IMR-90 (cell line): ENCODE results near the gene SLC39A11. TPM values are rescaled to one million over a fixed set of nuclear protein-coding genes. Genes with fewer than 3 reads are reported as not detected.

ENCODE experiments used
- ATAC-seq: fragments of 200-7000 bp; cut with Tn5 transposase; 2 replicates; pipeline ENCODE4 v1.9.1; 2020; ENCODE audit warnings: low read depth, mild to moderate bottlenecking, moderate library complexity
- BruUV-seq: library from RNA; stranded (reverse); fragments of 400-500 nt; replicated peaks from 2 replicates; lab custom pipeline; 2021; lab: Mats Ljungman, UMichigan
- CTCF ChIA-PET: fragments of 300-600 bp; formaldehyde crosslinking; extraction: SDS; loops from one replicate; lab custom pipeline; 2021; ENCODE audit warnings: antibody characterized with exemption; lab: Yijun Ruan, JAX
- POLR2A ChIA-PET: fragments of 300-600 bp; sonication (Branson Sonifier 250); formaldehyde crosslinking; loops from one replicate; lab custom pipeline; 2022; ENCODE audit warnings: antibody characterized with exemption; ENCODE audit not compliant: unreplicated experiment; lab: Charles Lee
- DNase-seq: peaks from one replicate; pipeline ENCODE4 v3.0.0; 2013
- H2AFZ ChIP-seq: replicated peaks from 2 replicates; pipeline ENCODE3; 2013; ENCODE audit warnings: low read length, mild to moderate bottlenecking; ENCODE audit not compliant: poor library complexity
- H2AK5ac ChIP-seq: 2 replicates; pipeline ENCODE4 v1.6.1; 2013; ENCODE audit warnings: low read depth, low read length, inconsistent platforms
- H2AK9ac ChIP-seq: replicated peaks from 2 replicates; pipeline ENCODE3; 2013; ENCODE audit warnings: mild to moderate bottlenecking, low read depth, low read length, moderate library complexity; ENCODE audit not compliant: poor library complexity
- H2BK120ac ChIP-seq: 2 replicates; pipeline ENCODE4 v1.6.1; 2013; ENCODE audit warnings: low read depth, low read length, inconsistent platforms
- H2BK15ac ChIP-seq: 3 replicates; pipeline ENCODE4 v1.6.1; 2013; ENCODE audit warnings: low read depth, low read length, inconsistent platforms
- H2BK20ac ChIP-seq: 2 replicates; pipeline ENCODE4 v1.6.1; 2013; ENCODE audit warnings: low read depth, mild to moderate bottlenecking, inconsistent platforms, low read length, moderate library complexity
- H2BK5ac ChIP-seq: 2 replicates; pipeline ENCODE4 v1.6.1; 2013; ENCODE audit warnings: mild to moderate bottlenecking, low read depth, low read length, inconsistent platforms; ENCODE audit not compliant: poor library complexity, severe bottlenecking
- H3K14ac ChIP-seq: replicated peaks from 2 replicates; pipeline ENCODE4 v1.6.1; 2013; ENCODE audit warnings: low read depth, low read length, inconsistent platforms
- H3K18ac ChIP-seq: 2 replicates; pipeline ENCODE4 v1.6.1; 2013; ENCODE audit warnings: low read depth, low read length, control low read depth
- H3K23ac ChIP-seq: 2 replicates; pipeline ENCODE4 v1.6.1; 2013; ENCODE audit warnings: low read depth, low read length, inconsistent platforms
- H3K27ac ChIP-seq: 2 replicates; pipeline ENCODE4 v1.5.1; 2013; ENCODE audit warnings: mild to moderate bottlenecking, control low read depth, low read length; ENCODE audit not compliant: insufficient read depth
- H3K27me3 ChIP-seq: 2 replicates; pipeline ENCODE4 v1.6.1; 2013; ENCODE audit warnings: low read length; ENCODE audit not compliant: control insufficient read depth, insufficient read depth
- H3K36me3 ChIP-seq: 2 replicates; pipeline ENCODE4 v1.6.1; 2013; ENCODE audit warnings: low read length, mixed read lengths; ENCODE audit not compliant: control insufficient read depth, insufficient read depth
- H3K4ac ChIP-seq: 2 replicates; pipeline ENCODE4 v1.6.1; 2013; ENCODE audit warnings: low read depth, low read length, inconsistent platforms
- H3K4me1 ChIP-seq: 2 replicates; pipeline ENCODE4 v1.6.1; 2013; ENCODE audit warnings: low read length, mixed read lengths; ENCODE audit not compliant: control insufficient read depth, insufficient read depth
- H3K4me2 ChIP-seq: 2 replicates; pipeline ENCODE4 v1.6.1; 2013; ENCODE audit warnings: low read depth, mild to moderate bottlenecking, control low read depth, low read length, moderate library complexity
- H3K4me3 ChIP-seq: 2 replicates; pipeline ENCODE4 v1.5.1; 2013; ENCODE audit warnings: low read depth, mild to moderate bottlenecking, control low read depth, low read length, moderate library complexity; ENCODE audit not compliant: insufficient read depth
- H3K56ac ChIP-seq: 2 replicates; pipeline ENCODE4 v1.6.1; 2013; ENCODE audit warnings: low read length, inconsistent platforms; ENCODE audit not compliant: insufficient read depth; ENCODE audit errors: extremely low read depth
- H3K79me1 ChIP-seq, 2 experiments: 2 replicates each; pipeline ENCODE4 v1.6.1; 2013; ENCODE audit warnings: low read length in 2 of 2, inconsistent platforms in 1 of 2, low read depth in 1 of 2
- H3K9ac ChIP-seq: 2 replicates; pipeline ENCODE4 v1.6.1; 2013; ENCODE audit warnings: low read depth, low read length, control low read depth
- H3K9me1 ChIP-seq: 2 replicates; pipeline ENCODE4 v1.6.1; 2013; ENCODE audit warnings: low read length, inconsistent platforms; ENCODE audit not compliant: insufficient read depth
- H3K9me3 ChIP-seq: 2 replicates; pipeline ENCODE4 v1.6.1; 2013; ENCODE audit warnings: low read length; ENCODE audit not compliant: control insufficient read depth, insufficient read depth
- H4K20me1 ChIP-seq: 2 replicates; pipeline ENCODE4 v1.6.1; 2013; ENCODE audit warnings: low read length, inconsistent platforms; ENCODE audit not compliant: insufficient read depth
- H4K5ac ChIP-seq: 2 replicates; pipeline ENCODE4 v1.6.1; 2013; ENCODE audit warnings: mild to moderate bottlenecking, low read depth, low read length, control low read depth
- H4K8ac ChIP-seq, 2 experiments: 2 replicates each; pipeline ENCODE4 v1.6.1; 2013; ENCODE audit warnings: low read depth in 2 of 2, low read length in 2 of 2, control low read depth in 1 of 2, inconsistent platforms in 1 of 2
- H4K91ac ChIP-seq: 2 replicates; pipeline ENCODE4 v1.6.1; 2013; ENCODE audit warnings: low read depth, low read length, inconsistent platforms; ENCODE audit not compliant: insufficient read depth
- BHLHE40 ChIP-seq: fragments of 150-350 bp; IDR thresholded peaks from 2 replicates; pipeline ENCODE4 v1.6.1; 2016; ENCODE audit warnings: mild to moderate bottlenecking, low read depth, low read length
- CEBPB ChIP-seq: IDR thresholded peaks from 2 replicates; pipeline ENCODE4 v1.6.1; 2012; ENCODE audit warnings: low read depth, low read length, improper control_type of control experiment
- CHD1 ChIP-seq: IDR thresholded peaks from 2 replicates; pipeline ENCODE4 v1.6.1; 2012; ENCODE audit warnings: low read depth, low read length, improper control_type of control experiment
- CTCF ChIP-seq: conservative IDR thresholded peaks from 2 replicates; pipeline ENCODE4 v1.5.1; 2012; ENCODE audit warnings: mild to moderate bottlenecking, low read depth, low read length, improper control_type of control experiment
- MAFK ChIP-seq: IDR thresholded peaks from 2 replicates; pipeline ENCODE4 v1.6.1; 2012; ENCODE audit warnings: low read depth, low read length, improper control_type of control experiment
- MAZ ChIP-seq: IDR thresholded peaks from 2 replicates; pipeline ENCODE4 v1.6.1; 2012; ENCODE audit warnings: low read depth, mild to moderate bottlenecking, low read length, improper control_type of control experiment, moderate library complexity, borderline replicate concordance
- POLR2A ChIP-seq: IDR thresholded peaks from 2 replicates; pipeline ENCODE4 v1.6.1; 2012; ENCODE audit warnings: mild to moderate bottlenecking, low read depth, low read length
- RCOR1 ChIP-seq: IDR thresholded peaks from 2 replicates; pipeline ENCODE4 v1.6.1; 2012; ENCODE audit warnings: mild to moderate bottlenecking, low read length, improper control_type of control experiment; ENCODE audit not compliant: insufficient replicate concordance
- RFX5 ChIP-seq: IDR thresholded peaks from 2 replicates; pipeline ENCODE4 v1.8.0; 2012; ENCODE audit warnings: low read depth, mild to moderate bottlenecking, low read length, moderate library complexity
- USF2 ChIP-seq: fragments of 150-350 bp; IDR thresholded peaks from 2 replicates; pipeline ENCODE4 v1.6.1; 2017; ENCODE audit warnings: mild to moderate bottlenecking, antibody characterized with exemption, low read length, low read depth
- WGBS, 2 experiments: methylation state at CpG; one replicate each; pipeline versions ENCODE4 v1.1.5 to v1.1.7; 2013; ENCODE audit warnings: missing lambda C conversion rate in 2 of 2; ENCODE audit not compliant: insufficient read length in 1 of 2; ENCODE audit errors: extremely low coverage in 2 of 2; 5-methylcytosine and 5-hydroxymethylcytosine counted together
- dilution Hi-C: fragments of 300-500 bp; cut with HindIII; formaldehyde crosslinking; loops from one replicate; pipeline ENCODE4 v1.14.3; 2018; ENCODE audit warnings: low sequenced_read_pairs; ENCODE audit not compliant: unreplicated experiment
- in situ Hi-C: fragments of 300-500 bp; cut with MboI; formaldehyde crosslinking; loops from 3 replicates; pipeline ENCODE4 v1.14.3; 2019; ENCODE audit warnings: low sequenced_read_pairs, inconsistent platforms, mixed read lengths
- intact Hi-C: fragments of 100-400 bp; cut with micrococcal nuclease; formaldehyde crosslinking; loops from 2 replicates; pipeline ENCODE4 v1.10.0; 2022
- polyA plus RNA-seq, 3 experiments: library from polyadenylated mRNA; depleted of rRNA; stranded (reverse); fragments of >200 nt; gene quantifications; 2 replicates each; pipeline ENCODE4 v1.2.3, GENCODE V29; 2012; ENCODE audit warnings: low replicate concordance in 1 of 3
- total RNA-seq: library from RNA; depleted of rRNA; stranded (reverse); fragments of >200 nt; gene quantifications from 2 replicates; pipeline ENCODE4 v1.2.3, GENCODE V29; 2012

Gene SLC39A11
- total and polyA plus RNA-seq, 2 of the 4 experiments (the other 2 are of a cell fraction): 8.8 to 14.3 TPM

- no TSS peak for BruUV-seq
- CTCF ChIA-PET: no interaction called here
- intact Hi-C loops: no loop called here
Observed at GRCh38 chr17:72901657-72902056, 190.8 kb downstream of the SLC39A11 start.

More at GRCh38 chr17:72901657-72902056, 190.8 kb downstream of the SLC39A11 start:
- Histone ChIP-seq H3K4ac (no peak overlapping the region), H4K5ac (no peak overlapping the region), H2BK20ac (no peak overlapping the region), H3K4me3 (no peak overlapping the region), H3K14ac (no peak overlapping the region), H3K18ac (no peak overlapping the region), H3K79me1 (no peaks in the 10 kb centered on the region; a peak in 1 of 4 replicates), H2BK5ac (no peak overlapping the region), H3K23ac (no peak overlapping the region), H2AK9ac (no peak overlapping the region), H4K91ac (no peak overlapping the region), H3K9me1 (no peaks in the 10 kb centered on the region; the same call in none of the 2 replicates), H3K9me3 (no peaks in the 10 kb centered on the region), H3K36me3 (0 out of 2 replicates have a peak, but pooled peaks cover 1% of the 10 kb centered on the region), H2BK15ac (no peak overlapping the region), H3K4me2 (no peak overlapping the region), H3K9ac (no peak overlapping the region), H2AFZ (no peak overlapping the region), H3K27me3 (no peaks in the 10 kb centered on the region), H4K20me1 (no peaks in the 10 kb centered on the region), H4K8ac (no peak overlapping the region), H3K4me1 (no peaks in the 10 kb centered on the region), H3K27ac (no peak overlapping the region), H2AK5ac (no peak overlapping the region), H2BK120ac (no peak overlapping the region), H3K56ac (no peak overlapping the region)
- in situ Hi-C loops: no loop called here
- POLR2A ChIA-PET: no interaction called here
- no CpG with 5 or more reads among the region's 3 CpGs for WGBS, 2 experiments
- no peak for DNase-seq
- no peak for TF ChIP-seq CEBPB
- TF ChIP-seq POLR2A: no peak
- no peak for TF ChIP-seq RFX5
- TF ChIP-seq MAZ: no peak
- no peak for TF ChIP-seq MAFK
- TF ChIP-seq CHD1: no peak
- no peak for TF ChIP-seq CTCF
- no peak for TF ChIP-seq BHLHE40
- no peak for TF ChIP-seq USF2
- TF ChIP-seq RCOR1: no peak
- ATAC-seq: no peak
- dilution Hi-C loops: no loop called here
